ENCODE results near the gene INSYN1. TPM values are rescaled to one million over a fixed set of nuclear protein-coding genes. Genes with fewer than 3 reads are reported as not detected.
A peak's percentile ranks its signal among the peaks of the same experiment; 100 is the strongest.

INSYN1 gene
- total RNA-seq, 1 donor = 4.7 TPM

GRCh38 chr15:73744293-73744692 is 8.9 kb downstream of the INSYN1 start:
- no peak overlapping the region for H3K27ac ChIP-seq (ENCODE audit: low read depth, low read length)
- H4K20me1 ChIP-seq (ENCODE audit: insufficient read depth, low read length) = peaks cover 3% of the 10 kb centered on the region
- no peaks in the 10 kb centered on the region for H3K36me3 ChIP-seq (ENCODE audit: insufficient read depth, low read length)
- no peaks in the 10 kb centered on the region for H3K79me2 ChIP-seq (ENCODE audit: insufficient read depth, low read length)
- H3K4me1 ChIP-seq (ENCODE audit: insufficient read depth, low read length) = no peaks in the 10 kb centered on the region
- no peak overlapping the region for H2AFZ ChIP-seq (ENCODE audit: low read length)
- peaks cover 9% of the 10 kb centered on the region for H3K27me3 ChIP-seq (ENCODE audit: insufficient read depth, low read length)
- H3K4me3 ChIP-seq (ENCODE audit: insufficient read depth, low read length) = no peak overlapping the region
- H3K9me3 ChIP-seq (ENCODE audit: low read depth, low read length) = no peaks in the 10 kb centered on the region
- no peak for TF ChIP-seq CTCF (IDR thresholded peaks at IDR 0.05; ENCODE audit: extremely low read depth, low read depth, low read length)
- DNase-seq (ENCODE audit: insufficient read length, low spot score, missing footprints) = no peak
- no peak overlapping the region for H3K4me2 ChIP-seq (ENCODE audit: insufficient read depth, low read length)

- Histone ChIP-seq H3K4me2 (ENCODE audit: insufficient read depth, low read length) (no peak overlapping the region), H3K79me2 (ENCODE audit: insufficient read depth, low read length) (no peaks in the 10 kb centered on the region), H3K4me3 (ENCODE audit: insufficient read depth, low read length) (no peak overlapping the region), H3K9me3 (ENCODE audit: low read depth, low read length) (no peaks in the 10 kb centered on the region), H3K27me3 (ENCODE audit: insufficient read depth, low read length) (peaks cover 3% of the 10 kb centered on the region), H4K20me1 (ENCODE audit: insufficient read depth, low read length) (peaks cover 5% of the 10 kb centered on the region), H2AFZ (ENCODE audit: low read length) (no peak overlapping the region), H3K4me1 (ENCODE audit: insufficient read depth, low read length) (no peaks in the 10 kb centered on the region), H3K27ac (ENCODE audit: low read depth, low read length) (no peak overlapping the region), H3K36me3 (ENCODE audit: insufficient read depth, low read length) (no peaks in the 10 kb centered on the region)
- no peak for TF ChIP-seq CTCF (IDR thresholded peaks at IDR 0.05; ENCODE audit: extremely low read depth, low read depth, low read length)
- peak; percentile 90 for DNase-seq (ENCODE audit: insufficient read length, low spot score, missing footprints)
These were observed 11.8 kb downstream of the INSYN1 start for GRCh38 chr15:73741321-73741836.

- H3K4me1 ChIP-seq (ENCODE audit: insufficient read depth, low read length) = no peaks in the 10 kb centered on the region
- no peak for TF ChIP-seq CTCF (IDR thresholded peaks at IDR 0.05; ENCODE audit: extremely low read depth, low read depth, low read length)
- no peak overlapping the region for H3K4me3 ChIP-seq (ENCODE audit: insufficient read depth, low read length)
- H3K27ac ChIP-seq (ENCODE audit: low read depth, low read length) = no peak overlapping the region
- no peak for DNase-seq (ENCODE audit: insufficient read length, low spot score, missing footprints)
- H3K79me2 ChIP-seq (ENCODE audit: insufficient read depth, low read length) = no peaks in the 10 kb centered on the region
- H3K27me3 ChIP-seq (ENCODE audit: insufficient read depth, low read length) = peaks cover 7% of the 10 kb centered on the region
- H3K9me3 ChIP-seq (ENCODE audit: low read depth, low read length) = no peaks in the 10 kb centered on the region
- H2AFZ ChIP-seq (ENCODE audit: low read length) = no peak overlapping the region
- no peaks in the 10 kb centered on the region for H3K36me3 ChIP-seq (ENCODE audit: insufficient read depth, low read length)
- H4K20me1 ChIP-seq (ENCODE audit: insufficient read depth, low read length) = peaks cover 5% of the 10 kb centered on the region
- H3K4me2 ChIP-seq (ENCODE audit: insufficient read depth, low read length) = no peak overlapping the region
These were observed 12.8 kb downstream of the INSYN1 start for GRCh38 chr15:73740152-73741048.

GRCh38 chr15:73737535-73737934 is 15.6 kb downstream of the INSYN1 start:
- no peak for TF ChIP-seq CTCF (IDR thresholded peaks at IDR 0.05; ENCODE audit: extremely low read depth, low read depth, low read length)

More at GRCh38 chr15:73737535-73737934, 15.6 kb downstream of the INSYN1 start:
- Histone ChIP-seq H3K9me3 (ENCODE audit: low read depth, low read length) (no peaks in the 10 kb centered on the region), H3K4me1 (ENCODE audit: insufficient read depth, low read length) (no peaks in the 10 kb centered on the region), H4K20me1 (ENCODE audit: insufficient read depth, low read length) (peaks cover 5% of the 10 kb centered on the region), H3K36me3 (ENCODE audit: insufficient read depth, low read length) (no peaks in the 10 kb centered on the region), H3K4me2 (ENCODE audit: insufficient read depth, low read length) (no peak overlapping the region), H3K4me3 (ENCODE audit: insufficient read depth, low read length) (no peak overlapping the region), H3K27me3 (ENCODE audit: insufficient read depth, low read length) (peaks cover 10% of the 10 kb centered on the region), H2AFZ (ENCODE audit: low read length) (no peak overlapping the region), H3K27ac (ENCODE audit: low read depth, low read length) (no peak overlapping the region), H3K79me2 (ENCODE audit: insufficient read depth, low read length) (no peaks in the 10 kb centered on the region)
- DNase-seq (ENCODE audit: insufficient read length, low spot score, missing footprints) = no peak
